ENCODE data around the gene LZTR1.

LZTR1 gene

DNA sequence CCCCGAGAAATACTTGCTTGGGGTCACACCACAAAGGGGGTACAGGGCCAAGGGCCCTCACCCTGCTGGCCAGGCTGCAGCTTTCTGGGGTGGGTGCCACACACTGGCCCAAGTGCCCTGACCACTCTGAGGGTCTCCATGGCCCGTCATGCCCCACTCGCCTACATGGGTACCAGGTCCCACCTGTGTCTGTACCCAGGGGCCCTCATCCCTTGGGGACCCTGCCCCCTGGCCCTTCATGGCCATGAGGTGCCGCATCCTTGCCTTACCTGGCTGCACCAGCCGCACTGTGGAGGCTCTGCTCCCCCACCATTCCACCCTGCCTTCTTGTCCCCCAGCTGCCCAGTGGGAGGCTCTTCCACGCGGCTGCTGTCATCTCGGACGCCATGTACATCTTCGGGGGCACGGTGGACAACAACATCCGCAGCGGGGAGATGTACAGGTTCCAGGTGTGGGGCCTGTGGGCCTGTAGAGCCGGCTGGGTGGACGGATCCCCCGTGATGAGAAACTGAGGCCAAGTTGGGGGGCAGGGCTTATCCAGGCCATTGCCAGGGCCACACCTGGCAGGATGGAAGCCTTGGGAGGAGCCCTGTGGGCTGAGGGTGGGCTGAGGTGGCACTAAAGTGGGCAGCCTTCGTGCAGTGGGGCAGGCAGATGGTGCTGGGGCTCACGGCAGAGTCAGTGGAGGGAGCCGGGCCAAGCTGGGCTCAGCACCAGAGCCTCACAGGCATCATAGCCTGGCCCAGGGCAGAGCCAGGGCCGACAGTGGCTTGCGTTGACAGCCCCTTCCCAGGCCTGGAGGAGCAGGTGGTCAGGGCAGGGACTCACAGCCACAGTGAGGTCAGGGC, 10.6 kb downstream of the LZTR1 start:
- Histone ChIP-seq H3K4me1 (ENCODE audit: low read depth, poor library complexity, severe bottlenecking) (no peaks in the 10 kb centered on the region), H3K4me2 (no peak overlapping the region), H3K27me3 (ENCODE audit: insufficient read depth, low read depth) (no peaks in the 10 kb centered on the region), H3K36me3 (ENCODE audit: insufficient read depth) (no peaks in the 10 kb centered on the region), H3K9ac (no peak overlapping the region), H2AFZ (ENCODE audit: low read depth) (no peak overlapping the region), H4K20me1 (ENCODE audit: insufficient read depth) (no peaks in the 10 kb centered on the region), H3K79me2 (ENCODE audit: insufficient read depth, low read depth) (no peaks in the 10 kb centered on the region), H3K4me3 (IDR thresholded peaks at IDR 0.05; ENCODE audit: insufficient read depth, low read depth, low read length) (no peak overlapping the region), H3K27ac (no peak overlapping the region)
- TF ChIP-seq, protein P1, sequence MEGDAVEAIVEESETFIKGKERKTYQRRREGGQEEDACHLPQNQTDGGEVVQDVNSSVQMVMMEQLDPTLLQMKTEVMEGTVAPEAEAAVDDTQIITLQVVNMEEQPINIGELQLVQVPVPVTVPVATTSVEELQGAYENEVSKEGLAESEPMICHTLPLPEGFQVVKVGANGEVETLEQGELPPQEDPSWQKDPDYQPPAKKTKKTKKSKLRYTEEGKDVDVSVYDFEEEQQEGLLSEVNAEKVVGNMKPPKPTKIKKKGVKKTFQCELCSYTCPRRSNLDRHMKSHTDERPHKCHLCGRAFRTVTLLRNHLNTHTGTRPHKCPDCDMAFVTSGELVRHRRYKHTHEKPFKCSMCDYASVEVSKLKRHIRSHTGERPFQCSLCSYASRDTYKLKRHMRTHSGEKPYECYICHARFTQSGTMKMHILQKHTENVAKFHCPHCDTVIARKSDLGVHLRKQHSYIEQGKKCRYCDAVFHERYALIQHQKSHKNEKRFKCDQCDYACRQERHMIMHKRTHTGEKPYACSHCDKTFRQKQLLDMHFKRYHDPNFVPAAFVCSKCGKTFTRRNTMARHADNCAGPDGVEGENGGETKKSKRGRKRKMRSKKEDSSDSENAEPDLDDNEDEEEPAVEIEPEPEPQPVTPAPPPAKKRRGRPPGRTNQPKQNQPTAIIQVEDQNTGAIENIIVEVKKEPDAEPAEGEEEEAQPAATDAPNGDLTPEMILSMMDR (conservative IDR thresholded peaks at IDR 0.05; ENCODE audit: low read depth, low read length), result no peak

DNA sequence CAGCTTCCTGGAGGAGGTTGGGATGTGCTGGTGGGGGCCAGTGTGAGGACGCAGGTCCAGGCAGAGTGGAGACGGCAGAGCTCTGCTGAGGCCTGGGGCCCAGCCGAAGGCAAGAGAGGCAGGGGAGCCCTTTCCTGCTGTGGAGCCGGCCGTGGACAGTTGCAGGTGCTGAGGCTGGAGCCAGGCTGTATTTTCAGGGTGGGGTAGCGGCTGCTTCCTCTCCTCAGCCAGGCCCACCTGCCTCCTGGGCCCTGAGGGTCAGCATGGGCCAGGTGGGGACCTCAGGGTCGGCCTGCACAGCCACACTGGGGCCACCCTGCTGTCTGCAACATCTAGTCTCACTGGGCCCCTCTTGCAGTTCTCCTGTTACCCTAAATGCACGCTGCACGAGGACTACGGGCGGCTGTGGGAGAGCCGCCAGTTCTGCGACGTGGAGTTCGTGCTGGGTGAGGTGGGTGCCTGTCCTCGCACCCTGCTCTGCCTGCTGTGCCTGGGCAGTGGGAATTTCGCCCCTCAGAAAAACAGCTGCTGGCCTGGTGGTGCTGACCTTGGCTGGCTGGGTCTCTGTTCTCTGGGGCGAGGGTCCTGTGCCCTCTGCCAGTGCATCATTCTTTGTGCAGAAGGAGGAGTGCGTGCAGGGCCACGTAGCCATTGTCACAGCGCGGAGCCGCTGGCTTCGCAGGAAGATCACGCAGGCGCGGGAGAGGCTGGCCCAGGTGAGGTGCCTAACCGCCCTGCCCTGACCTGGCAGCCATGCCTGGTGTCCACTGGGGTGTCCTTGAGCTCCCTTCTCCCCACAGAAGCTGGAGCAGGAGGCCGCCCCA, 11.4 kb downstream of the LZTR1 start:
- H3K4me2 ChIP-seq, result no peak overlapping the region
- H3K4me1 ChIP-seq (ENCODE audit: low read depth, poor library complexity, severe bottlenecking), result no peaks in the 10 kb centered on the region
- no peaks in the 10 kb centered on the region for H3K27me3 ChIP-seq (ENCODE audit: insufficient read depth, low read depth)
- no peaks in the 10 kb centered on the region for H3K79me2 ChIP-seq (ENCODE audit: insufficient read depth, low read depth)
- TF ChIP-seq, protein P1 (conservative IDR thresholded peaks at IDR 0.05; ENCODE audit: low read depth, low read length), result no peak
- H2AFZ ChIP-seq (ENCODE audit: low read depth), result no peak overlapping the region
- H4K20me1 ChIP-seq (ENCODE audit: insufficient read depth), result no peaks in the 10 kb centered on the region
- H3K27ac ChIP-seq, result no peak overlapping the region
- H3K36me3 ChIP-seq (ENCODE audit: insufficient read depth), result no peaks in the 10 kb centered on the region
- no peak overlapping the region for H3K9ac ChIP-seq
- no peak overlapping the region for H3K4me3 ChIP-seq (IDR thresholded peaks at IDR 0.05; ENCODE audit: insufficient read depth, low read depth, low read length)

DNA sequence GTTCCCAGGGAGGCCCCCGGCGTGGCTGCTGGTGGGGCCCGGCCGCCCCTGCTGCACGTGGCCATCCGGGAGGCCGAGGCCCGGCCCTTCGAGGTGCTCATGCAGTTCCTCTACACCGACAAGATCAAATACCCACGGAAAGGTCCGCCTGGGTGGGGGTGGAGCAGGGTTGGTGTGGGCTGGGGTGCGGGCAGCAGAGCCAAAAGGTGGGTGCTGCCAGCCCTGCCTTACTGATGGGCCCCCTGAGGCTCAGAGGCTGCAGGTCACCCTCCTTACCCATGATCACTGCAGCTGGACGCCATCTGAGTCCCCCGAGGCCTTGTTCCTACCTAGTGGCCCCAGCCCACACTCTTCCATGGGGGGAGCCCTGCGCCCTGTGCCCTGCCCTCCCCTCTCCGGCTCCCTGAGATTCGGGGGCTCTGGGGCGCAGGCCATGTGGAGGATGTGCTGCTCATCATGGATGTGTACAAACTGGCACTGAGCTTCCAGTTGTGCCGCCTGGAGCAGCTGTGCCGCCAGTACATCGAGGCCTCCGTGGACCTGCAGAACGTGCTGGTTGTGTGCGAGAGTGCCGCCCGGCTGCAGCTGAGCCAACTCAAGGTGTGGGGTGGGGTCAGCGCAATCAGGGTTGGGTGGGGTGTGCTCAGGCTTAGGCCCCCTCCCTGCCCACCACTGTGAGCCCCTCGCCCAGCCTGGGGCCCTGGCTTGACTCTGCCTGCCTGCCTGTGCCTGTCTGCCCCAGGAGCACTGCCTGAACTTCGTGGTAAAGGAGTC, 12.2 kb downstream of the LZTR1 start:
- Histone ChIP-seq H3K4me2 (no peak overlapping the region), H3K36me3 (ENCODE audit: insufficient read depth) (no peaks in the 10 kb centered on the region), H3K79me2 (ENCODE audit: insufficient read depth, low read depth) (no peaks in the 10 kb centered on the region), H3K4me3 (IDR thresholded peaks at IDR 0.05; ENCODE audit: insufficient read depth, low read depth, low read length) (no peak overlapping the region), H4K20me1 (ENCODE audit: insufficient read depth) (no peaks in the 10 kb centered on the region), H2AFZ (ENCODE audit: low read depth) (no peak overlapping the region), H3K27ac (no peak overlapping the region), H3K4me1 (ENCODE audit: low read depth, poor library complexity, severe bottlenecking) (no peaks in the 10 kb centered on the region), H3K9ac (no peak overlapping the region), H3K27me3 (ENCODE audit: insufficient read depth, low read depth) (no peaks in the 10 kb centered on the region)
- TF ChIP-seq, protein P1 (conservative IDR thresholded peaks at IDR 0.05; ENCODE audit: low read depth, low read length), result no peak

DNA sequence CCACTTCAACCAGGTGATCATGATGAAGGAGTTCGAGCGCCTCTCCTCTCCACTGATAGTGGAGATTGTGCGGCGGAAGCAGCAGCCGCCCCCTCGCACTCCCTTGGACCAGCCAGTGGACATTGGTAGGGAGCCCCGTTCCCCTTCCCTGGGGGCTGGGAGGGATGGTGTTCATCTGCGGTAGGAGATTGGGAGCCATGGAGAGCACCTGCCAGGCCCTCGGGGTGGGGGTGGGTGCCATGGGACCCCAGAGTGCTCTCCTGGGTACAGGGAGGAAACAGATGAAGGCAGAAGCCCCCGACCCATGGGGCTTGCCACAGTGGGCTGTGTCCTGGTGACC, 12.8 kb downstream of the LZTR1 start:
- Histone ChIP-seq H4K20me1 (ENCODE audit: insufficient read depth) (no peaks in the 10 kb centered on the region), H3K9ac (no peak overlapping the region)

More for the DNA sequence above, 12.8 kb downstream of the LZTR1 start:
- no peaks in the 10 kb centered on the region for H3K27me3 ChIP-seq (ENCODE audit: insufficient read depth, low read depth)
- H2AFZ ChIP-seq (ENCODE audit: low read depth), result no peak overlapping the region
- no peaks in the 10 kb centered on the region for H3K36me3 ChIP-seq (ENCODE audit: insufficient read depth)
- H3K27ac ChIP-seq, result no peak overlapping the region
- no peak overlapping the region for H3K4me3 ChIP-seq (IDR thresholded peaks at IDR 0.05; ENCODE audit: insufficient read depth, low read depth, low read length)
- H3K79me2 ChIP-seq (ENCODE audit: insufficient read depth, low read depth), result peaks cover 5% of the 10 kb centered on the region; the same call in 1 of the 2 replicates
- H3K4me2 ChIP-seq, result no peak overlapping the region
- H3K4me1 ChIP-seq (ENCODE audit: low read depth, poor library complexity, severe bottlenecking), result peaks cover under 1% of the 10 kb centered on the region
- TF ChIP-seq, protein P1 (conservative IDR thresholded peaks at IDR 0.05; ENCODE audit: low read depth, low read length), result no peak

Data from KMS-11 (cell line).